OCI-LY7 (cell line): Measurements from ENCODE around the gene LRRC63. TPM values are rescaled to one million over a fixed set of nuclear protein-coding genes. Genes with fewer than 3 reads are reported as not detected.
"Not testable (repeated sequence)": the region's sequence is repeated elsewhere in the genome, so short reads cannot be mapped to it uniquely, and the experiment has no call there.

ENCODE experiments used
- Bru-seq: library from RNA; stranded (reverse); fragments of 400-500 nt; gene quantifications from one replicate; lab custom pipeline; 2021; lab: Mats Ljungman, UMichigan
- BruChase-seq, 2 experiments: library from RNA; stranded (reverse); fragments of 400-500 nt; gene quantifications; one replicate each; lab custom pipeline; 2021; lab: Mats Ljungman, UMichigan
- BruUV-seq: library from RNA; stranded (reverse); fragments of 400-500 nt; replicated peaks from 2 replicates; lab custom pipeline; 2021; lab: Mats Ljungman, UMichigan
- CTCF ChIA-PET: fragments of 300-600 bp; sonication (Branson Sonifier 250); formaldehyde crosslinking; loops from one replicate; lab custom pipeline; 2022; ENCODE audit warnings: antibody characterized with exemption; ENCODE audit not compliant: unreplicated experiment; lab: Charles Lee
- POLR2A ChIA-PET: fragments of 300-600 bp; sonication (Branson Sonifier 250); formaldehyde crosslinking; loops from one replicate; lab custom pipeline; 2022; ENCODE audit warnings: antibody characterized with exemption; lab: Charles Lee
- DNase-seq: peaks from one replicate; pipeline ENCODE4 v3.0.0-alpha.2; 2015; ENCODE audit warnings: low spot score
- H2AFZ ChIP-seq: fragments of 200-600 bp; sonication (generic), shearing (Covaris generic); 2 replicates; pipeline ENCODE4 v1.6.1; 2014; ENCODE audit warnings: mild to moderate bottlenecking, antibody characterized with exemption, low read length, moderate library complexity
- H3K27ac ChIP-seq: fragments of 200-600 bp; sonication (generic); 2 replicates; pipeline ENCODE4 v1.5.1; 2014; ENCODE audit warnings: mixed run types, low read depth, mild to moderate bottlenecking, moderate library complexity, low read length, inconsistent platforms; ENCODE audit not compliant: poor library complexity, severe bottlenecking
- H3K36me3 ChIP-seq: fragments of 200-600 bp; sonication (generic); 2 replicates; pipeline ENCODE4 v1.6.1; 2014; ENCODE audit warnings: mild to moderate bottlenecking, antibody characterized with exemption, low read length, moderate library complexity, mixed read lengths; ENCODE audit not compliant: insufficient read depth
- H3K4me1 ChIP-seq: fragments of 200-600 bp; sonication (generic); 2 replicates; pipeline ENCODE4 v1.5.1; 2014; ENCODE audit warnings: mild to moderate bottlenecking, low read length; ENCODE audit not compliant: insufficient read depth, poor library complexity, severe bottlenecking
- H3K4me2 ChIP-seq: fragments of 200-600 bp; sonication (generic); 2 replicates; pipeline ENCODE4 v1.6.1; 2014; ENCODE audit warnings: mild to moderate bottlenecking, low read length
- H3K4me3 ChIP-seq: fragments of 200-600 bp; sonication (generic); 2 replicates; pipeline ENCODE4 v1.5.1; 2014; ENCODE audit warnings: mild to moderate bottlenecking, low read depth, low read length; ENCODE audit not compliant: poor library complexity, severe bottlenecking
- H3K79me2 ChIP-seq: fragments of 200-600 bp; sonication (generic); 2 replicates; pipeline ENCODE4 v1.6.1; 2016; ENCODE audit warnings: low read depth, mild to moderate bottlenecking, low read length, moderate library complexity, mixed read lengths; ENCODE audit not compliant: insufficient read depth
- H3K9me2 ChIP-seq: fragments of 200-600 bp; sonication (generic); 2 replicates; pipeline ENCODE4 v1.6.1; 2016; ENCODE audit warnings: mild to moderate bottlenecking, low read length, mixed read lengths; ENCODE audit not compliant: insufficient read depth
- H3K9me3 ChIP-seq: fragments of 200-600 bp; sonication (generic); 2 replicates; pipeline ENCODE4 v1.6.1; 2014; ENCODE audit warnings: mild to moderate bottlenecking, mixed run types, low read length, mixed read lengths
- H4K20me1 ChIP-seq: fragments of 200-600 bp; sonication (generic); 2 replicates; pipeline ENCODE4 v1.6.1; 2014; ENCODE audit warnings: mild to moderate bottlenecking, antibody characterized with exemption, low read length, moderate library complexity, mixed read lengths; ENCODE audit not compliant: insufficient read depth
- EZH2phosphoT487 ChIP-seq: fragments of 200-600 bp; sonication (generic); IDR thresholded peaks from 2 replicates; pipeline ENCODE4 v1.6.1; 2018; ENCODE audit warnings: low read depth, borderline replicate concordance, mild to moderate bottlenecking, mixed run types, antibody characterized with exemption, low read length, moderate library complexity, mixed read lengths
- intact Hi-C: fragments of 100-400 bp; cut with micrococcal nuclease; formaldehyde crosslinking; loops from one replicate; pipeline ENCODE4 v1.10.0; 2022; ENCODE audit not compliant: unreplicated experiment
- long read RNA-seq: library from polyadenylated mRNA; stranded (forward); transcript quantifications from one replicate; pipeline ENCODE4 v2.0.0, GENCODE V29; 2022
- total RNA-seq, 2 experiments: library from RNA; depleted of rRNA in 1 of 2; stranded (reverse); fragments of >200 nt in 1 of 2; shearing (Covaris generic) in 1 of 2; gene quantifications; 2 replicates each; pipeline ENCODE4 v1.2.3, GENCODE V29; 2014 to 2022
- TF ChIP-seq, protein P1 (sequence below): fragments of 200-600 bp; sonication (generic); conservative IDR thresholded peaks from 2 replicates; pipeline ENCODE4 v1.5.1; 2014; ENCODE audit warnings: mild to moderate bottlenecking, antibody characterized with exemption, low read length, moderate library complexity, mixed read lengths

LRRC63 gene, protein sequence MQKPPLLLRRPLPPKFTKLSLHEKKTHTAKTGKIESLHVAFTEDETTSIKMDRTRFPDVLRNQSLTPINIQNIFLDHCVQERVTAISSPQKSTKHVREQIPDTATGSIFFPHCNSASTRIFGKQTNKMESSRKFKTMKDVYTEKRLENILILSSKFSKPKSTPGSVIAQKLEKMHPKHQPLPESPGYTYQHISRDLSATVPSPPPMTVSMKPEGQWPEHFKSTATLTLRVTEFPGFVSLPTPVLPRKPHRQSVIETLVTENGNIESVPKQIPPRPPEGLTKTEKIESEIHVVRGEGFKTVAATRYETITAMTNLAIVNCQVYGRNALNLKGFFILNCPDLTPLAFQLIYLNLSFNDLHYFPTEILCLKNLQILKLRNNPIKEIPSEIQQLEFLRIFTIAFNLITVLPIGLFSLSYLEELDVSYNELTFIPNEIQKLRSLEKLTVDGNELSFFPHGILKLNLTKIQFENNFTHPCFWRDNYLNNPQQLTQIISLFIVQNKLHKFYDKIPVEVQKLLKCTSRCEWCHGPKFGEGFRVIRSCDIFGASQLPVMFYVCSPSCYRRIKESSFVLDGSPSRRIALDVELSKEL
- total RNA-seq (2014; rRNA removed; shearing (Covaris generic)) (not detected in 2 replicates), total RNA-seq (2022) (not detected in 2 replicates), Bru-seq, nascent RNA (not detected), BruChase-seq, experiment 1, labeled RNA remaining after a 6-hour chase (not detected), BruChase-seq, experiment 2, labeled RNA remaining after a 2-hour chase (not detected)
- long read RNA-seq, result 0 reads

DNA sequence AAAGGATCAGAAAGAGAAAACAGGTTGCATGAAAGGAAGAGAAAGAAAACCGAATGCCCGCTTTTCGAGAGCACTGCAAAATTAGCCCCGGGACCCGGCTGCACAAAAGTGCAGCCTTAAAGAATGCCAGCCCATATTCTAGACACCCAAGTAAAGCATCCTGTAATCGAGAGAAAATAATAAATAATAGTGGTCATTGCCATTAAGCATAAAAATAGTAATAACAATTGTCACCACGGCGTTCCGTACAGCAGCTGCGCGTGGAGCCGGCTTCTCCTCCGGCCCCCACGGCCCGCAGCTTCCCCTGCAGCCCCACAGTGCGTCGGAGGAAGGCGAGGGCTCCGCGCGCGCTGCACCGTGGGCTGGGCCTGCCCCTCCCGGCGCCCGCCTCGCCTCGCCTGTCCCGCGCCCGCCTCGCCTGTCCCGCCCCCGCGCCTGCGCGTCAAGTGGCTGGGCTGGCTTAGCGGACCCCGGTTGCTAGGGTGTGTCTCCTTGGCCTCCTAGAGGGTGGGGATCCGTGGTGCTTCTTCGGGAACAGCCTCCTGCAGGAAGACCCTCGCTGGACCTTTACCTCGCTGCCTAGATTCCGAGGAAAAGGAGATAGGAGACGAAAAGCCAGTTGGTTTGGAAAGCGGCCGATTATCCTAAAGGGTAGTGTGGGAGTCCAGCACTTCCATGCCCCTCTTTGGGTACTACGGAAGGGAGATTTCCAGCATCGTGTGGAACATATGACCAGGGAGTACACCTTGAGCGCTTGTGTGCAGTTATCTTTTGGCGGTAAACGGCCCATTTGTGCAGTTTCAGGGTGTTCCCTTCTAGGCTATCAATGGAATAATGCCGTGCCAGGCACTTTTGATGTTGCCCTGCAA, at the start of gene LRRC63:
LRRC63 (plus strand) TSS at position 446 of the 869 bp plus-strand sequence. CDS start 1,107 bp downstream, outside the sequence.
- intact Hi-C loops, result no loop called here
- no peak within 1 kb of the TSS for H3K27ac ChIP-seq

DNA sequence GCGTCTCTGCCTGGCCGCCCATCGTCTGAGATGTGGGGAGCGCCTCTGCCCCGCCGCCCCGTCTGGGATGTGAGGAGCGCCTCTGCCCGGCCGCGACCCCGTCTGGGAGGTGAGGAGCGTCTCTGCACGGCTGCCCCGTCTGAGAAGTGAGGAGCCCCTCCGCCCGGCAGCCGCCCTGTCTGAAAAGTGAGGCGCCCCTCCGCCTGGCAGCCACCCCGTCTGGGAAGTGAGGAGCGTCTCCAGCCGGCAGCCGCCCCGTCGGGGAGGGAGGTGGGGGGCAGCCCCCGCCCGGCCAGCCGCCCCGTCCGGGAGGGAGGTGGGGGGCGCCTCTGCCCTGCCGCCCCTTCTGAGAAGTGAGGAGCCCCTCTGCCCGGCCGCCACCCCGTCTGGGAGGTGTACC, 49.0 kb upstream of the LRRC63 start:
- H3K36me3 ChIP-seq, result peaks cover 82% of the 10 kb centered on the region
- DNase-seq, H3K4me3 ChIP-seq, BruUV-seq, CTCF ChIA-PET, H3K9me2 ChIP-seq, H3K27ac ChIP-seq, H3K4me2 ChIP-seq, H2AFZ ChIP-seq, intact Hi-C loops: not testable (repeated sequence)
- H3K79me2 ChIP-seq, result peaks cover 88% of the 10 kb centered on the region
- H3K9me3 ChIP-seq, result peaks cover 13% of the 10 kb centered on the region; the same call in 1 of the 2 replicates
- peaks cover 48% of the 10 kb centered on the region for H4K20me1 ChIP-seq
- H3K4me1 ChIP-seq, result peaks cover 54% of the 10 kb centered on the region
- POLR2A ChIA-PET, result interaction anchor here (1.9 kb wide), 1 partner anchor 14 kb away, joined by 9 read pairs; no protein-coding TSS in a partner anchor

More for the DNA sequence above, at the start of gene LRRC63:
- no peaks in the 10 kb centered on the region for H3K79me2 ChIP-seq
- no peak within 1 kb of the TSS for H3K4me3 ChIP-seq
- no peaks in the 10 kb centered on the region for H3K4me1 ChIP-seq
- peak within 1 kb of the TSS; percentile 41; the same call in 1 of the 2 replicates for H3K4me2 ChIP-seq
- no peaks in the 10 kb centered on the region for H3K36me3 ChIP-seq
- no peak for DNase-seq
- no peaks in the 10 kb centered on the region for H3K9me3 ChIP-seq
- ChIA-PET POLR2A (no interaction called here), CTCF (no interaction called here)
- no peak within 1 kb of the TSS for H2AFZ ChIP-seq
- BruUV-seq, result no TSS peak
- H4K20me1 ChIP-seq, result no peaks in the 10 kb centered on the region
- no peaks in the 10 kb centered on the region for H3K9me2 ChIP-seq
- TF ChIP-seq, protein P1, sequence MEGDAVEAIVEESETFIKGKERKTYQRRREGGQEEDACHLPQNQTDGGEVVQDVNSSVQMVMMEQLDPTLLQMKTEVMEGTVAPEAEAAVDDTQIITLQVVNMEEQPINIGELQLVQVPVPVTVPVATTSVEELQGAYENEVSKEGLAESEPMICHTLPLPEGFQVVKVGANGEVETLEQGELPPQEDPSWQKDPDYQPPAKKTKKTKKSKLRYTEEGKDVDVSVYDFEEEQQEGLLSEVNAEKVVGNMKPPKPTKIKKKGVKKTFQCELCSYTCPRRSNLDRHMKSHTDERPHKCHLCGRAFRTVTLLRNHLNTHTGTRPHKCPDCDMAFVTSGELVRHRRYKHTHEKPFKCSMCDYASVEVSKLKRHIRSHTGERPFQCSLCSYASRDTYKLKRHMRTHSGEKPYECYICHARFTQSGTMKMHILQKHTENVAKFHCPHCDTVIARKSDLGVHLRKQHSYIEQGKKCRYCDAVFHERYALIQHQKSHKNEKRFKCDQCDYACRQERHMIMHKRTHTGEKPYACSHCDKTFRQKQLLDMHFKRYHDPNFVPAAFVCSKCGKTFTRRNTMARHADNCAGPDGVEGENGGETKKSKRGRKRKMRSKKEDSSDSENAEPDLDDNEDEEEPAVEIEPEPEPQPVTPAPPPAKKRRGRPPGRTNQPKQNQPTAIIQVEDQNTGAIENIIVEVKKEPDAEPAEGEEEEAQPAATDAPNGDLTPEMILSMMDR, result no peak
- TF ChIP-seq EZH2phosphoT487, result no peak

DNA sequence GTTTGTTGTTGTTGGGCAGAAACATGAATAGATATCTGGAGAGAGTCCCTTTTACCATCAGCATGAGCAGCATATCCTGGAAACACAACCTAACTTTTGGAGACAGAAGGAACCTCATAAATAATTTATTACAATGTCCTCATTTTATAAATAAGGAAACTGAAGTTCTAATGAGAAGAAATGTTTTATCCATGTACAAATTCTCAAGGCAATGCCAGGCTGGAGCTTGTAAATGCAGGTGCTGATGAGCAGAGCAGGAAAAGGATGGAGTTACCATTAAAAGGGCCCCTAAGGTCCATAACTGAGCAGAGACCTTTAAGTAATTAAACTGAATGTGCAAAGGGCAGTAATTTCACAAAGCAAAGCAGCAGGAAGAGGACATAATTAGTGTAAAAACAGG, 47.1 kb upstream of the LRRC63 start:
- intact Hi-C loops, result no loop called here
- Histone ChIP-seq H2AFZ (no peak overlapping the region), H3K36me3 (peaks cover 82% of the 10 kb centered on the region), H3K9me2 (no peaks in the 10 kb centered on the region), H3K4me1 (peaks cover 73% of the 10 kb centered on the region), H3K4me2 (peak overlapping the region; percentile 89), H4K20me1 (peaks cover 53% of the 10 kb centered on the region), H3K9me3 (peaks cover 13% of the 10 kb centered on the region; the same call in 1 of the 2 replicates), H3K27ac (peak overlapping the region; percentile 11), H3K4me3 (no peak overlapping the region), H3K79me2 (peaks cover 91% of the 10 kb centered on the region)
- no TSS peak for BruUV-seq
- ChIA-PET CTCF (no interaction called here), POLR2A (no interaction called here)
- no peak for DNase-seq
- TF ChIP-seq EZH2phosphoT487, result no peak
